Upper lobe of left lung (tissue), 4 donors: Measurements from ENCODE around the gene DBH.

Source experiments
- EP300 ChIP-seq, 4 donors: sonication (generic); formaldehyde crosslinking; IDR thresholded peaks; one replicate each; pipeline ENCODE4 v1.5.1; 2017; ENCODE audit warnings: antibody characterized with exemption in 4 of 4, control low read depth in 2 of 4
- POLR2A ChIP-seq, 4 donors: fragments of 450-650 bp; IDR thresholded peaks; one replicate each; pipeline ENCODE4 v1.5.1; 2016 to 2017; ENCODE audit warnings: antibody characterized with exemption in 4 of 4, mild to moderate bottlenecking in 2 of 4
- POLR2AphosphoS5 ChIP-seq, 2 donors: sonication (generic); formaldehyde crosslinking; IDR thresholded peaks; one replicate each; pipeline ENCODE4 v1.5.1; 2017; ENCODE audit warnings: antibody characterized with exemption in 2 of 2
- TF ChIP-seq, protein P1 (sequence below), 6 experiments: fragments of 450-650 bp in 4 of 6; fragments of 200-600 bp in 2 of 6; sonication (generic) in 2 of 6; IDR thresholded peaks; one replicate each; pipeline ENCODE4 v1.5.1; 2016 to 2019; ENCODE audit warnings: antibody characterized with exemption in 6 of 6

DNA sequence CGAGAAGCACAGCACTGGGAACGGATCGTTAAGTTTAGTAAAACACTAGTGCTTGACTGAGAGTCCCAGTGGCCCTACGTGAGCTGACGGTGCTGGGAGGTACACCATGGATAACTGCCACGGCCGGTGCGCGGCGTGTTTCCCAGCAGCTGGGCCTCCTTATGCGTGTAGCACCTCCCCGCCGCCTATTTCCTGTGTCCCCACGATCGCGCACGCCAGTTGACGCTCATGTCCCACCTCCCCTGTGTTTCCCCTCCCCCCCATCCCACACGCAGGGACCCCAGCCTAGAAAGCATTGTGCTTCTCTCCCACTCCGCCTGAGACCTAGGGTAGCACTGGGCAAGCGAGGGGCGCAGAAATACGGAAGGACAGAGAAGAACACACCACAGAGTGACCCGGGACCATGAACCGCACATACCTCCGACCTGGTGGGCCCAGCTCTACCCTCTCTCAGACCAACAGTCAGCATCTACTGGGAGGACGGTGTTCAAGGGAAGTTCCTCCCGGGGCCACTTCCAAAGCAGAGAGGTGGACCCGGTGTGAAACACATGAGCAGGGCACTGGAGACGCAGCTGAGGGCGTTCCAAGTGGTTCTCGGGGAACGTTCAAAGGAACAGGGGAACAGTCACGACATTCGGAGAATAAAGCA lies 45.6 kb downstream of the DBH start:
- TF ChIP-seq, protein P1, sequence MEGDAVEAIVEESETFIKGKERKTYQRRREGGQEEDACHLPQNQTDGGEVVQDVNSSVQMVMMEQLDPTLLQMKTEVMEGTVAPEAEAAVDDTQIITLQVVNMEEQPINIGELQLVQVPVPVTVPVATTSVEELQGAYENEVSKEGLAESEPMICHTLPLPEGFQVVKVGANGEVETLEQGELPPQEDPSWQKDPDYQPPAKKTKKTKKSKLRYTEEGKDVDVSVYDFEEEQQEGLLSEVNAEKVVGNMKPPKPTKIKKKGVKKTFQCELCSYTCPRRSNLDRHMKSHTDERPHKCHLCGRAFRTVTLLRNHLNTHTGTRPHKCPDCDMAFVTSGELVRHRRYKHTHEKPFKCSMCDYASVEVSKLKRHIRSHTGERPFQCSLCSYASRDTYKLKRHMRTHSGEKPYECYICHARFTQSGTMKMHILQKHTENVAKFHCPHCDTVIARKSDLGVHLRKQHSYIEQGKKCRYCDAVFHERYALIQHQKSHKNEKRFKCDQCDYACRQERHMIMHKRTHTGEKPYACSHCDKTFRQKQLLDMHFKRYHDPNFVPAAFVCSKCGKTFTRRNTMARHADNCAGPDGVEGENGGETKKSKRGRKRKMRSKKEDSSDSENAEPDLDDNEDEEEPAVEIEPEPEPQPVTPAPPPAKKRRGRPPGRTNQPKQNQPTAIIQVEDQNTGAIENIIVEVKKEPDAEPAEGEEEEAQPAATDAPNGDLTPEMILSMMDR (IDR thresholded peaks at IDR 0.05): no peak
- TF ChIP-seq POLR2A (IDR thresholded peaks at IDR 0.05) (no peak), POLR2AphosphoS5 (IDR thresholded peaks at IDR 0.05) (no peak), EP300 (IDR thresholded peaks at IDR 0.05) (no peak)
